GM12878 (cell line): ENCODE data around the gene HAO2. TPM values are rescaled to one million over a fixed set of nuclear protein-coding genes. Genes with fewer than 3 reads are reported as not detected.

Experiments used
- ATAC-seq: fragments of 200-7000 bp; cut with Tn5 transposase; 3 replicates; pipeline ENCODE4 v1.9.1; 2020; ENCODE audit warnings: mild to moderate bottlenecking, moderate library complexity
- BruUV-seq: library from RNA; stranded (reverse); fragments of 400-500 nt; replicated peaks from 2 replicates; lab custom pipeline; 2021; lab: Mats Ljungman, UMichigan
- CTCF ChIA-PET: fragments of 300-600 bp; sonication (Branson Sonifier 250); formaldehyde crosslinking; extraction: SDS; loops from one replicate; lab custom pipeline; 2021; ENCODE audit warnings: inconsistent platforms; lab: Yijun Ruan, JAX
- POLR2A ChIA-PET: fragments of 350-600 bp; formaldehyde crosslinking; extraction: SDS; loops from one replicate; lab custom pipeline; 2021; ENCODE audit warnings: inconsistent platforms; lab: Charles Lee
- RAD21 ChIA-PET: fragments of 300-600 bp; sonication (Branson Sonifier 250); formaldehyde crosslinking; loops from one replicate; lab custom pipeline; 2023; ENCODE audit warnings: antibody characterized with exemption; ENCODE audit not compliant: unreplicated experiment; lab: Charles Lee
- SMC1A ChIA-PET: fragments of 300-600 bp; sonication (Branson Sonifier 250); formaldehyde crosslinking; loops from one replicate; lab custom pipeline; 2023; ENCODE audit not compliant: unreplicated experiment, uncharacterized antibody; lab: Charles Lee
- DNase-seq: peaks from one replicate; pipeline ENCODE4 v3.0.0-alpha.2; 2011; ENCODE audit warnings: low read depth, low spot score
- FAIRE-seq: peaks from 3 replicates; lab custom pipeline; 2011; peaks lifted over from hg19 to GRCh38; lab: Jason Lieb, UNC
- H2AFZ ChIP-seq: 2 replicates; pipeline ENCODE4 v1.6.0; 2011; ENCODE audit warnings: low read depth, low read length, control low read depth; ENCODE audit not compliant: control insufficient read depth
- H3K27ac ChIP-seq: 2 replicates; pipeline ENCODE4 v1.5.1; 2011; ENCODE audit warnings: control low read depth; ENCODE audit not compliant: control insufficient read depth, insufficient read depth
- H3K27me3 ChIP-seq, 2 experiments: replicated peaks in 1 of 2; 2 replicates each; pipeline versions ENCODE4 v1.6.0 to v1.6.1; 2011; ENCODE audit warnings: low read length in 1 of 2; ENCODE audit not compliant: control insufficient read depth in 2 of 2, insufficient read depth in 2 of 2
- H3K36me3 ChIP-seq, 2 experiments: 2 replicates each; pipeline ENCODE4 v1.5.1; 2011; ENCODE audit warnings: low read length in 1 of 2; ENCODE audit not compliant: control insufficient read depth in 2 of 2, insufficient read depth in 2 of 2
- H3K4me1 ChIP-seq: 2 replicates; pipeline ENCODE4 v1.6.1; 2011; ENCODE audit warnings: mild to moderate bottlenecking, low read length, moderate library complexity, mixed read lengths; ENCODE audit not compliant: control insufficient read depth, insufficient read depth
- H3K4me2 ChIP-seq: 2 replicates; pipeline ENCODE4 v1.6.0; 2011; ENCODE audit warnings: control low read depth; ENCODE audit not compliant: control insufficient read depth, insufficient read depth
- H3K4me3 ChIP-seq: fragments of 200-600 bp; sonication (generic); 2 replicates; pipeline ENCODE4 v1.5.1; 2016
- H3K79me2 ChIP-seq: 2 replicates; pipeline ENCODE4 v1.6.0; 2011; ENCODE audit warnings: low read length; ENCODE audit not compliant: control insufficient read depth, insufficient read depth
- H3K9ac ChIP-seq: 2 replicates; pipeline ENCODE4 v1.8.0; 2011; ENCODE audit warnings: low read length, control low read depth, mixed read lengths; ENCODE audit not compliant: control insufficient read depth, insufficient read depth
- H3K9me3 ChIP-seq: replicated peaks from 3 replicates; pipeline ENCODE4 v1.5.1; 2011; ENCODE audit warnings: mild to moderate bottlenecking, low read length; ENCODE audit not compliant: control insufficient read depth, insufficient read depth
- H4K20me1 ChIP-seq: 2 replicates; pipeline ENCODE4 v1.6.0; 2011; ENCODE audit not compliant: control insufficient read depth, insufficient read depth
- BCLAF1 ChIP-seq: fragments of 450-650 bp; IDR thresholded peaks from 2 replicates; pipeline ENCODE4 v1.6.1; 2017; ENCODE audit warnings: antibody characterized with exemption, mild to moderate bottlenecking, moderate library complexity
- CEBPB ChIP-seq, 2 experiments: fragments of 150-350 bp in 1 of 2; IDR thresholded peaks; 2 replicates each; pipeline ENCODE4 v1.6.1; 2012 to 2014; ENCODE audit warnings: low read depth in 2 of 2, low read length in 2 of 2, borderline replicate concordance in 1 of 2, inconsistent platforms in 1 of 2
- CHD2 ChIP-seq: IDR thresholded peaks from 2 replicates; pipeline ENCODE4 v1.6.1; 2011; ENCODE audit warnings: low read depth, low read length, improper control_type of control experiment, borderline replicate concordance
- CUX1 ChIP-seq: IDR thresholded peaks from 2 replicates; pipeline ENCODE4 v1.6.1; 2012; ENCODE audit warnings: improper control_type of control experiment, low read depth, low read length; ENCODE audit not compliant: insufficient replicate concordance
- EZH2 ChIP-seq: IDR thresholded peaks from 2 replicates; pipeline ENCODE4 v1.6.1; 2012; ENCODE audit warnings: low read depth, mild to moderate bottlenecking, control low read depth, inconsistent platforms, low read length, borderline replicate concordance; ENCODE audit not compliant: control insufficient read depth
- MTA2 ChIP-seq: fragments of 450-650 bp; IDR thresholded peaks from 2 replicates; pipeline ENCODE4 v1.6.1; 2016; ENCODE audit warnings: low read depth, mild to moderate bottlenecking, moderate library complexity
- MTA3 ChIP-seq: IDR thresholded peaks from 2 replicates; pipeline ENCODE4 v1.6.1; 2012; ENCODE audit warnings: low read length, inconsistent platforms, borderline replicate concordance
- NRF1 ChIP-seq: conservative IDR thresholded peaks from 2 replicates; pipeline ENCODE4 v1.6.1; 2011; ENCODE audit warnings: mild to moderate bottlenecking, low read depth, low read length, improper control_type of control experiment
- PKNOX1 ChIP-seq: fragments of 450-650 bp; IDR thresholded peaks from 2 replicates; pipeline ENCODE4 v1.6.1; 2016; ENCODE audit warnings: mild to moderate bottlenecking
- RB1 ChIP-seq: fragments of 450-650 bp; formaldehyde crosslinking; IDR thresholded peaks from 2 replicates; pipeline ENCODE4 v1.6.1; 2017; ENCODE audit warnings: mild to moderate bottlenecking, borderline replicate concordance
- USF1 ChIP-seq: IDR thresholded peaks from 2 replicates; pipeline ENCODE4 v1.6.1; 2011; ENCODE audit warnings: borderline replicate concordance, low read depth, mild to moderate bottlenecking, moderate library complexity, mixed read lengths, low read length; ENCODE audit not compliant: insufficient read depth; ENCODE audit errors: extremely low read length
- USF2 ChIP-seq: IDR thresholded peaks from 2 replicates; pipeline ENCODE4 v1.6.1; 2011; ENCODE audit warnings: low read depth, low read length, improper control_type of control experiment, borderline replicate concordance
- WGBS: methylation state at CpG from one replicate; pipeline ENCODE4 v1.1.6; 2016; ENCODE audit warnings: low lambda C conversion rate; ENCODE audit not compliant: insufficient replicate concordance, insufficient coverage; ENCODE audit errors: missing lambda C conversion rate; 5-methylcytosine and 5-hydroxymethylcytosine counted together
- in situ Hi-C: fragments of 300-500 bp; cut with MboI; formaldehyde crosslinking; loops from 9 replicates; pipeline ENCODE4 v1.14.3; 2018; ENCODE audit warnings: mixed read lengths
- intact Hi-C: fragments of 100-400 bp; cut with micrococcal nuclease; formaldehyde crosslinking; loops from one replicate; pipeline ENCODE4 v1.14.2; 2022; ENCODE audit not compliant: unreplicated experiment
- polyA plus RNA-seq, 11 experiments: library from polyadenylated mRNA; depleted of rRNA in 4 of 11; unstranded in 6 of 11; stranded (reverse) in 5 of 11; fragments of >200 nt; fragmentation: Nextera tagmentation in 4 of 11; fragmentation: Illumina TruSeq in 1 of 11; extraction: Ambion mirVana in 4 of 11; extraction: Trizol in 1 of 11; gene quantifications; 1 replicate in 1 of 11; 2 replicates in 10 of 11; pipeline versions ENCODE4 v1.2.1 to v1.2.3, GENCODE V29; 2011 to 2016; ENCODE audit warnings: inconsistent platforms in 2 of 11, missing spikeins in 2 of 11, low read depth in 1 of 11
- total RNA-seq, 4 experiments: library from RNA; depleted of rRNA in 3 of 4; stranded (reverse); fragments of >200 nt in 3 of 4; fragmentation: Illumina TruSeq in 1 of 4; extraction: Trizol in 1 of 4; gene quantifications; 2 replicates each; pipeline versions ENCODE4 v1.2.1 to v1.2.3, GENCODE V29; 2013 to 2021

HAO2 gene
- total and polyA plus RNA-seq, 10 of the 15 experiments (the other 5 are each of a cell fraction or from before 2014, with no cell fraction given): not detected

GRCh38 chr1:119338757-119339156, 29.8 kb upstream of the HAO2 start:
- ChIA-PET POLR2A (no interaction called here), CTCF (interaction anchor here (1.3 to 1.4 kb wide), 2 partner anchors 22 to 28 kb away, joined by 3 to 7 read pairs; no protein-coding TSS in a partner anchor), RAD21 (no interaction called here), SMC1A (interaction anchor here (1.1 kb wide), 2 partner anchors 12 to 15 kb away, joined by 4 to 6 read pairs; no protein-coding TSS in a partner anchor)
- H4K20me1 ChIP-seq: no peaks in the 10 kb centered on the region
- no peaks in the 10 kb centered on the region for H3K79me2 ChIP-seq
- H3K9ac ChIP-seq: no peak overlapping the region
- no peaks in the 10 kb centered on the region for H3K27me3 ChIP-seq
- H3K9me3 ChIP-seq: no peaks in the 10 kb centered on the region
- H3K4me3 ChIP-seq: no peak overlapping the region
- intact Hi-C loops: no loop called here
- H3K4me2 ChIP-seq: no peak overlapping the region
- in situ Hi-C loops: no loop called here
- WGBS: 41% methylated on average over 3 of the region's 3 CpGs
- BruUV-seq: no TSS peak
- H3K36me3 ChIP-seq: no peaks in the 10 kb centered on the region
- ATAC-seq (no peak), DNase-seq (no peak), FAIRE-seq (no peak)
- no peak overlapping the region for H3K27ac ChIP-seq
- no peak overlapping the region for H2AFZ ChIP-seq
- no peaks in the 10 kb centered on the region for H3K4me1 ChIP-seq
- no peak for TF ChIP-seq EZH2
- no peak for TF ChIP-seq RB1
- TF ChIP-seq USF1: no peak
- no peak for TF ChIP-seq NRF1
- no peak for TF ChIP-seq USF2
- TF ChIP-seq PKNOX1: no peak
- no peak for TF ChIP-seq CUX1
- no peak for TF ChIP-seq CHD2
- TF ChIP-seq CEBPB (IDR thresholded peaks at IDR 0.05; ENCODE audit: borderline replicate concordance in 1 of 2, low read depth in 2 of 2, low read length in 2 of 2): no peak
- TF ChIP-seq MTA2: no peak
- no peak for TF ChIP-seq BCLAF1
- TF ChIP-seq MTA3: no peak
